ENCODE results near the gene LHX3.

DNA sequence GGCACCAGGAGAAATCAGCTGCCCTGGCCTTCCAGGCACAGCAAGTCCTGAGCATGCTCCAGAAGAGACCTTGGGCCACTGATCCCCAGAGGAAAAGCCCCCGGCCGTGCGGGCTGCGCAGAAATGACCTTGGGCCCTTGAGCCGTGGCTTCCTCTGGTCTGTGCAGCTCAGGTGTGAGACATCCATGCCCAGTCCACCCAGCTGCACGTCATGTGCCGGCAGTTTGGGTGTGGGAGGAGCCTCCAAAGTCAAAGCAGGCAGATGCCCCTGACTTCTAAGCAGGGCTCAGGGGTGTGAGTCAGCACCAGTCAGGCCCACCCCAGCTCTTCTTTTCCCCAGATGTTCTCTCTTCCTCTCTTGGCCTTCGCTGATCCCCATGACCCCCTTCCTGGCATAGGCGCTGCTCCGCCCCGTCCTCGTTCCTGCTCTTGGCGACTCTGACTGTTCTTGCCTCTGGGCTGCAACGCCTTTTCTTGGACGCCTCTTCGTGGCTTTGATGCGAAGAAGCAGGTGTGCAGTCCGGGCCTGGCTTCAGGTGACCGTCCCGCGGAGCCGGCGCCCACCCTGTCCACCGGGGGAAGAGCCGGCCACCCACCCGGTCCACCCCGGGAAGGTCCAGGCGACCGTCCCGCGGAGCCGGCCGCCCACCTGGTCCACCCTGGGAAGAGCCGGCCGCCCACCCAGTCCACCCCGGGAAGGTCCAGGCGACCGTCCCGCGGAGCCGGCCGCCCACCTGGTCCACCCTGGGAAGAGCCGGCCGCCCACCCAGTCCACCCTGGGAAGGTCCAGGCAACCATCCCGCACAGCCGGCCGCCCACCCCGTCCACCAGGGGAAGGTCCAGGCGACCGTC lies 46.6 kb upstream of the LHX3 start:
- TF ChIP-seq POLR2A (IDR thresholded peaks at IDR 0.05; ENCODE audit: low read depth, low read length): no peak
- TF ChIP-seq, protein P1, sequence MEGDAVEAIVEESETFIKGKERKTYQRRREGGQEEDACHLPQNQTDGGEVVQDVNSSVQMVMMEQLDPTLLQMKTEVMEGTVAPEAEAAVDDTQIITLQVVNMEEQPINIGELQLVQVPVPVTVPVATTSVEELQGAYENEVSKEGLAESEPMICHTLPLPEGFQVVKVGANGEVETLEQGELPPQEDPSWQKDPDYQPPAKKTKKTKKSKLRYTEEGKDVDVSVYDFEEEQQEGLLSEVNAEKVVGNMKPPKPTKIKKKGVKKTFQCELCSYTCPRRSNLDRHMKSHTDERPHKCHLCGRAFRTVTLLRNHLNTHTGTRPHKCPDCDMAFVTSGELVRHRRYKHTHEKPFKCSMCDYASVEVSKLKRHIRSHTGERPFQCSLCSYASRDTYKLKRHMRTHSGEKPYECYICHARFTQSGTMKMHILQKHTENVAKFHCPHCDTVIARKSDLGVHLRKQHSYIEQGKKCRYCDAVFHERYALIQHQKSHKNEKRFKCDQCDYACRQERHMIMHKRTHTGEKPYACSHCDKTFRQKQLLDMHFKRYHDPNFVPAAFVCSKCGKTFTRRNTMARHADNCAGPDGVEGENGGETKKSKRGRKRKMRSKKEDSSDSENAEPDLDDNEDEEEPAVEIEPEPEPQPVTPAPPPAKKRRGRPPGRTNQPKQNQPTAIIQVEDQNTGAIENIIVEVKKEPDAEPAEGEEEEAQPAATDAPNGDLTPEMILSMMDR (IDR thresholded peaks at IDR 0.05 in 2 of 3, conservative IDR thresholded peaks at IDR 0.05 in 1 of 3; ENCODE audit: control insufficient read depth in 2 of 3, extremely low read depth in 1 of 3, insufficient read depth in 1 of 3, low read depth in 3 of 3, low read length in 3 of 3): no peak

All from GM12878 (cell line).